ENCODE data around the gene NBPF3. TPM values are rescaled to one million over a fixed set of nuclear protein-coding genes. Genes with fewer than 3 reads are reported as not detected.
A peak's percentile ranks its signal among the peaks of the same experiment; 100 is the strongest.

Gene NBPF3
- total and polyA plus RNA-seq, 2 donors from 2014 or later = 5.5 to 12.0 TPM

- Histone ChIP-seq H3K4me3 (ENCODE audit: low read length in 3 of 3) (no peak overlapping the region), H3K27ac (ENCODE audit: low read depth in 2 of 2, low read length in 2 of 2) (no peak overlapping the region), H3K9ac (ENCODE audit: low read length in 3 of 3) (no peak overlapping the region), H3K27me3 (ENCODE audit: control insufficient read depth, insufficient read depth, low read length) (no peaks in the 10 kb centered on the region), H3K4me1 (ENCODE audit: control insufficient read depth in 2 of 3, insufficient read depth in 2 of 3, low read depth in 1 of 3, low read length in 3 of 3) (peaks cover 0 to 3% (median 0%) of the 10 kb centered on the region in 3 donors), H3K9me3 (ENCODE audit: control insufficient read depth in 2 of 3, insufficient read depth in 1 of 3, low read length in 3 of 3) (no peaks in the 10 kb centered on the region), H3K36me3 (ENCODE audit: control insufficient read depth in 2 of 3, insufficient read depth in 3 of 3, low read length in 3 of 3) (no peaks in the 10 kb centered on the region)
- no peak for FAIRE-seq
- no peak for TF ChIP-seq CTCF (IDR thresholded peaks at IDR 0.05; ENCODE audit: borderline replicate concordance, extremely low read depth, insufficient read depth)
- intact Hi-C loops (cut with DNase I) = no loop called here
- no peak for DNase-seq
Measured at GRCh38 chr1:21525340-21525717, 85.4 kb downstream of the NBPF3 start.

GRCh38 chr1:21526441-21526840, 86.5 kb downstream of the NBPF3 start:
- Histone ChIP-seq H3K4me1 (ENCODE audit: control insufficient read depth in 2 of 3, insufficient read depth in 2 of 3, low read depth in 1 of 3, low read length in 3 of 3) (peaks cover 0 to 3% (median 0%) of the 10 kb centered on the region in 3 donors), H3K36me3 (ENCODE audit: control insufficient read depth in 2 of 3, insufficient read depth in 3 of 3, low read length in 3 of 3) (no peaks in the 10 kb centered on the region), H3K9ac (ENCODE audit: low read length in 3 of 3) (no peak overlapping the region), H3K4me3 (ENCODE audit: low read length in 3 of 3) (no peak overlapping the region), H3K9me3 (ENCODE audit: control insufficient read depth in 2 of 3, insufficient read depth in 1 of 3, low read length in 3 of 3) (no peaks in the 10 kb centered on the region), H3K27me3 (ENCODE audit: control insufficient read depth, insufficient read depth, low read length) (no peaks in the 10 kb centered on the region), H3K27ac (ENCODE audit: low read depth in 2 of 2, low read length in 2 of 2) (no peak overlapping the region)
- DNase-seq (no peak), FAIRE-seq (no peak)
- no peak for TF ChIP-seq CTCF (IDR thresholded peaks at IDR 0.05; ENCODE audit: borderline replicate concordance, extremely low read depth, insufficient read depth)
- intact Hi-C loops (cut with DNase I) = no loop called here

DNA sequence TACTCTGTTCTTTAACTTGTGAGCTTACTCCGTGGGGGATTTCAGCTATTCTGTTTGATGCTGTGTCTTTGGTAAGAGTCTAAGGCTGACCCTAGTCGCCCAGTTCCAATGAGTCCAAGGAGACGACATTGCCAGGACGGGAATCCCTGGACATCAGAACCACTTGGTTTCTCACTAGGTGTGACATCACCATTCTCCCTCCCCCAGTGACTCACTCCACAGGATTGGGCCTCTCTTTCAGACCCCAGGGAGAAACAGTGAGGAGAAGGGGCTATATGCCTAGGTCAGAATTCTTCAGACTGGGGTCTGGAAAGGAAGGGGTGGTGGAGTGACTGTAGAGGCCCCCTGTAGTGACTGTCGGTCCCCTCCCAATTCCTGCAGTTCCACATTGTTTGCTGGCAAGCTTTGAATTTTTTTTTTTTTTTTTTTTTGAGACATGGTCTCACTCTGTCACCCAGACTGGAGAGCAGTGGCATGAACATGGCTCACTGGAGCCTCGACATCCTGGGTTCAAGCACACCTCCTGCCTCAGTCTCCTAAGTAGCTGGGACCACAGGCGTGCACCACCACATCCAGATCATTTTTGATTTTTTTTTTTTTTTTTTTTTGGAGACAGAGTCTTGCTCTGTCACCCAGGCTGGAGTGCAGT, 90.6 kb downstream of the NBPF3 start:
- H3K9ac ChIP-seq (ENCODE audit: low read length in 3 of 3) = no peak overlapping the region
- TF ChIP-seq CTCF (IDR thresholded peaks at IDR 0.05; ENCODE audit: borderline replicate concordance, extremely low read depth, insufficient read depth) = no peak
- no peak overlapping the region for H3K4me3 ChIP-seq (ENCODE audit: low read length in 3 of 3)
- no peaks in the 10 kb centered on the region for H3K36me3 ChIP-seq (ENCODE audit: control insufficient read depth in 2 of 3, insufficient read depth in 3 of 3, low read length in 3 of 3)
- H3K4me1 ChIP-seq (ENCODE audit: control insufficient read depth in 2 of 3, insufficient read depth in 2 of 3, low read depth in 1 of 3, low read length in 3 of 3) = no peaks in the 10 kb centered on the region
- intact Hi-C loops (cut with DNase I) = no loop called here
- H3K27me3 ChIP-seq (ENCODE audit: control insufficient read depth, insufficient read depth, low read length) = no peaks in the 10 kb centered on the region
- H3K9me3 ChIP-seq (ENCODE audit: control insufficient read depth in 2 of 3, insufficient read depth in 1 of 3, low read length in 3 of 3) = no peaks in the 10 kb centered on the region
- H3K27ac ChIP-seq (ENCODE audit: low read depth in 2 of 2, low read length in 2 of 2) = no peak overlapping the region
- DNase-seq (peak in 1 of 5 donors; percentile 14), FAIRE-seq (no peak)

GRCh38 chr1:21531241-21531640, 91.3 kb downstream of the NBPF3 start:
- DNase-seq (peak in 1 of 5 donors; percentile 15), FAIRE-seq (no peak)
- Histone ChIP-seq H3K4me1 (ENCODE audit: control insufficient read depth in 2 of 3, insufficient read depth in 2 of 3, low read depth in 1 of 3, low read length in 3 of 3) (no peaks in the 10 kb centered on the region), H3K27ac (ENCODE audit: low read depth in 2 of 2, low read length in 2 of 2) (no peak overlapping the region), H3K27me3 (ENCODE audit: control insufficient read depth, insufficient read depth, low read length) (no peaks in the 10 kb centered on the region), H3K4me3 (ENCODE audit: low read length in 3 of 3) (no peak overlapping the region), H3K9me3 (ENCODE audit: control insufficient read depth in 2 of 3, insufficient read depth in 1 of 3, low read length in 3 of 3) (no peaks in the 10 kb centered on the region), H3K36me3 (ENCODE audit: control insufficient read depth in 2 of 3, insufficient read depth in 3 of 3, low read length in 3 of 3) (no peaks in the 10 kb centered on the region), H3K9ac (ENCODE audit: low read length in 3 of 3) (no peak overlapping the region)
- TF ChIP-seq CTCF (IDR thresholded peaks at IDR 0.05; ENCODE audit: borderline replicate concordance, extremely low read depth, insufficient read depth) = no peak
- intact Hi-C loops (cut with DNase I) = no loop called here

Measured in kidney (tissue), 14 donors.